Measurements from ENCODE around the gene TYW1.
"Not testable (repeated sequence)": the region's sequence is repeated elsewhere in the genome, so short reads cannot be mapped to it uniquely, and the experiment has no call there.

Gene TYW1

DNA sequence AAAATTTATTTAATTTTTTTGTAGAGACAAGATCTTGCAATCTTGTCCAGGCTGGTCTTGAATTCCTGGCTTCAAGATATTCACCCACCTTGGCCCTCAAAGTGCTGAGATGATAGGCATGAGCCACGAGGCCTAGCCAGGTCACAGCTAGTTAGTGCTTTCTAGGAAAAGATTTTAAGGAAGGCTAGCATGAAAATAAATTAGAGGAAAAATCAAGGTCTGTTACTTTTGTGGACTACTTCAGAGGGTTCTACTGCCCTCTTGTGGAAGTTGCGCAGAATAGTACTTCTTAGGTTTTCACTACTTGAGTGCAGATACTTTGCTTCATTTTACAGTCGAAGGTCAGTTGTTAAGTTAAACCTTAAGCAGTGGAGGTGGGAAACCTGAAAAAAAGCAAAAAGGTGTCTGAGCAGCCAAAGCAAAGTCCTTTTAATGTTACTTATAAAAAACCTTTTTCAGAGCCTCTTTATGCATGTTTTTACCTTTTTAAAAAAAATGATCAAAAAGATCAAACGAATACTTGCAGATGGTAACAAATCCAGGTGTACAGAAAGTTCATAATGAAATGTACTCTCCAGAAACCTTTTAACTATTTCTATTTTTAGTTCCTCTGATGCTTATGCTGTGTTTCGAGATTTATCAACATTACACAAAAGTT lies 4.1 kb downstream of the TYW1 start:
- TF ChIP-seq ZNF654 (tag by site-specific recombination; IDR thresholded peaks at IDR 0.05; ENCODE audit: low read depth) = 0 out of 2 replicates have a peak, but pooled peaks have one; percentile 25
- TF ChIP-seq, protein P1, sequence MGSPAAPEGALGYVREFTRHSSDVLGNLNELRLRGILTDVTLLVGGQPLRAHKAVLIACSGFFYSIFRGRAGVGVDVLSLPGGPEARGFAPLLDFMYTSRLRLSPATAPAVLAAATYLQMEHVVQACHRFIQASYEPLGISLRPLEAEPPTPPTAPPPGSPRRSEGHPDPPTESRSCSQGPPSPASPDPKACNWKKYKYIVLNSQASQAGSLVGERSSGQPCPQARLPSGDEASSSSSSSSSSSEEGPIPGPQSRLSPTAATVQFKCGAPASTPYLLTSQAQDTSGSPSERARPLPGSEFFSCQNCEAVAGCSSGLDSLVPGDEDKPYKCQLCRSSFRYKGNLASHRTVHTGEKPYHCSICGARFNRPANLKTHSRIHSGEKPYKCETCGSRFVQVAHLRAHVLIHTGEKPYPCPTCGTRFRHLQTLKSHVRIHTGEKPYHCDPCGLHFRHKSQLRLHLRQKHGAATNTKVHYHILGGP (tag by site-specific recombination; IDR thresholded peaks at IDR 0.05) = peak; percentile 88
- POLR2A ChIA-PET; H3K27ac ChIP-seq (ENCODE audit: extremely low read depth, low read depth, low read length); H3K9me3 ChIP-seq (ENCODE audit: control insufficient read depth, insufficient read depth, low read depth, low read length); H3K4me1 ChIP-seq (ENCODE audit: control insufficient read depth, insufficient read depth, low read length); H3K36me3 ChIP-seq (ENCODE audit: control insufficient read depth in 2 of 2, insufficient read depth in 1 of 2, low read length in 2 of 2); H3K4me3 ChIP-seq (ENCODE audit: low read depth, low read length): not testable (repeated sequence)
- CTCF ChIA-PET = interaction anchor here (0.8 kb wide), 1 partner anchor 446 kb away, joined by 3 read pairs; no protein-coding TSS in a partner anchor

DNA sequence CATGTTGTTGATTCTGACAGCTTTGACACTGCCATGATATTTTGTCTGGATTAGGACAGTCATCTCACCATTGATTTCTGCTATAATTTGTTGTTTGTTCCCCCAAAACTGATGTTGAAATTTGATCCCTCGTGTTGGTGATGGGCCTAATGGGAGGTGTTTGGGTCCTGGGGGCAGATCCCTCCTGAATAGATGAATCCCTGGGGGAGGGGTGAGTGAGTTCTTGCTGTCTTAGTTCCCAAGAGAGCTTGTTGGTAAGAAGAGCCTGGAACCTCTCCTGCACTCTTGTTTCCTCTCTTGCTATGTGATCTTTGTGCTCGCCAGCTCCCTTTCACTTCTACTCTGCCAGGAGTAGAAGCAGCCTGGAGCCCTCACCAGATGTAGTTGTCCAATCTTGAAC lies 7.5 kb downstream of the TYW1 start:
- H3K4me1 ChIP-seq (ENCODE audit: control insufficient read depth, insufficient read depth, low read length); H3K4me3 ChIP-seq (ENCODE audit: low read depth, low read length); H3K9me3 ChIP-seq (ENCODE audit: control insufficient read depth, insufficient read depth, low read depth, low read length); CTCF ChIA-PET; POLR2A ChIA-PET; H3K27ac ChIP-seq (ENCODE audit: extremely low read depth, low read depth, low read length): not testable (repeated sequence)
- peaks cover 0 to 19% of the 10 kb centered on the region in 2 experiments; a peak in 2 of 3 replicates for H3K36me3 ChIP-seq (ENCODE audit: control insufficient read depth in 2 of 2, insufficient read depth in 1 of 2, low read length in 2 of 2)

DNA sequence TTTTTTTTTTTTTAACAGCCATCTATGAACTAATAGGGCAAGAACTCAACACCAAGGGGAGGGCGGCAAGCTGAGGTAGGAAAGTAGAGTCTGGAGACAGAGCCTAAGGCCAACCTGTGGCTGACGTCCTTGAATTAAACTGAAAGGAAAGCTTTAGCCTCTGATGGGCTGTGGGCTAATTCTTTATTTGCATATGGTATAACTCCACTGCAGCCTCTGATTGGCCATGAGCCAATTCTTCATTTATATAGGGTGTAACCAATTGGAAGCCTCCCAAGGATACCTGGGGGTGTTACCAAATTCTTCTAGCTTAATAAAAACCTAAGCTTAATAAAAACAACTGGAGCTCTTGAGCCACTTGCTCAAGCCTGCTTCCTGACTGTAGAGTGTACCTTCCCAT lies 10.3 kb downstream of the TYW1 start:
- Histone ChIP-seq H3K4me1 (ENCODE audit: control insufficient read depth, insufficient read depth, low read length) (no peaks in the 10 kb centered on the region), H3K27ac (ENCODE audit: extremely low read depth, low read depth, low read length) (no peak overlapping the region), H3K9me3 (ENCODE audit: control insufficient read depth, insufficient read depth, low read depth, low read length) (no peaks in the 10 kb centered on the region), H3K36me3 (ENCODE audit: control insufficient read depth in 2 of 2, insufficient read depth in 1 of 2, low read length in 2 of 2) (peaks cover 9 to 25% of the 10 kb centered on the region in 2 experiments; a peak in 2 of 3 replicates), H3K4me3 (ENCODE audit: low read depth, low read length) (no peak overlapping the region)
- TF ChIP-seq ZNF529 (tag by site-specific recombination; IDR thresholded peaks at IDR 0.05; ENCODE audit: insufficient replicate concordance) (no peak), ZNF843 (tag by site-specific recombination; IDR thresholded peaks at IDR 0.05) (no peak), ZNF214 (tag by site-specific recombination; IDR thresholded peaks at IDR 0.05; ENCODE audit: borderline replicate concordance) (no peak), ZBTB44 (tag by site-specific recombination; IDR thresholded peaks at IDR 0.05) (no peak), ZNF18 (tag by site-specific recombination; IDR thresholded peaks at IDR 0.05) (no peak), ZNF624 (tag by site-specific recombination; IDR thresholded peaks at IDR 0.05) (no peak), ZBTB8A (tag by site-specific recombination; IDR thresholded peaks at IDR 0.05) (no peak), ZNF558 (tag by site-specific recombination; IDR thresholded peaks at IDR 0.05) (no peak), SALL2 (tag by site-specific recombination; IDR thresholded peaks at IDR 0.05; ENCODE audit: borderline replicate concordance) (no peak), OVOL3 (tag by site-specific recombination; IDR thresholded peaks at IDR 0.05) (no peak), ZNF274 (IDR thresholded peaks at IDR 0.05; ENCODE audit: low read length) (no peak), ZNF274 (tag by site-specific recombination; IDR thresholded peaks at IDR 0.05; ENCODE audit: borderline replicate concordance) (no peak), RBAK (tag by site-specific recombination; IDR thresholded peaks at IDR 0.05) (no peak), REPIN1 (tag by site-specific recombination; IDR thresholded peaks at IDR 0.05; ENCODE audit: low read depth) (no peak), FEZF1 (tag by site-specific recombination; IDR thresholded peaks at IDR 0.05) (no peak)
- CTCF ChIA-PET = interaction anchor here (0.6 kb wide), 3 partner anchors 219 to 1112 kb away, joined by 3 to 4 read pairs (median 4); no protein-coding TSS in a partner anchor
- POLR2A ChIA-PET = no interaction called here

Measured in HEK293 (cell line).